ENCODE measurements around the gene PLA2R1.
"Not testable (repeated sequence)": the region's sequence is repeated elsewhere in the genome, so short reads cannot be mapped to it uniquely, and the experiment has no call there.

The PLA2R1 gene

GRCh38 chr2:159976527-159977160 is 85.8 kb downstream of the PLA2R1 start:
- DNase-seq = no peak

- DNase-seq = peak; percentile 9 to 13
These were observed 89.1 kb downstream of the PLA2R1 start for GRCh38 chr2:159973325-159973724.

GRCh38 chr2:159971365-159972152 is 90.9 kb downstream of the PLA2R1 start:
- peak; percentile 60 to 73 for DNase-seq

GRCh38 chr2:159970548-159970947 is 91.9 kb downstream of the PLA2R1 start:
- not testable (repeated sequence) for DNase-seq

- peak; percentile 78 to 83 for DNase-seq
These were observed 94.0 kb downstream of the PLA2R1 start for GRCh38 chr2:159968279-159968900.

DNA sequence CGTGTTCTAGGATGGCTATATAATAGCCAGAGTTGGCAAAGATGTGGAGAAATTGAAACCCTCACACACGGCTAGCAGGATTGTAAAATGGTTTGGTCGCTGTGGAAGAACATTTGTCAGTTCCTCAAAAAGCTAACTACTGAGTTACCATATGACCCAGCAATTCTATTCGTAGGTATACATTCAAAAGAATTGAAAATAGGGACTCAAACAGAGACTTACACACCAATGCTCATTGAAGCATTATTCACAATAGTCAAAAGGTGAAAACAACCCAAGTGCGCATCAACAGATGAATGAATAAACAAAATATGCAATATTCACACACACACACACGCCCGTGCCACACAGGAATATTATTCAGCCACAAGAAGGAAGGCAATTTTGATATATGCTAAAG is 98.7 kb downstream of the PLA2R1 start:
- DNase-seq = no peak

DNA sequence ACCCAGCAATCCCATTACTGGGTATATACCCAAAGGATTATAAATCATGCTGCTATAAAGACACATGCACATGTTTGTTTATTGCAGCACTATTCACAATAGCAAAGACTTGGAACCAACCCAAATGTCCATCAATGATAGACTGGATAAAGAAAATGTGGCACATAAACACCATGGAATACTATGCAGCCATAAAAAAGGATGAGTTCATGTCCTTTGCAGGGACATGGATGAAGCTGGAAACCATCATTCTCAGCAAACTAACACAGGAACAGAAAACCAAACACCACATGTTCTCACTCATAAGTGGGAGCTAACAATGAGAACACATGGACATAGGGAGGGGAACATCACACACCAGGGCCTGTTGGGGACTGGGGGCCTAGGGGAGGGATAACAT is 99.9 kb downstream of the PLA2R1 start:
- DNase-seq = not testable (repeated sequence)

DNA sequence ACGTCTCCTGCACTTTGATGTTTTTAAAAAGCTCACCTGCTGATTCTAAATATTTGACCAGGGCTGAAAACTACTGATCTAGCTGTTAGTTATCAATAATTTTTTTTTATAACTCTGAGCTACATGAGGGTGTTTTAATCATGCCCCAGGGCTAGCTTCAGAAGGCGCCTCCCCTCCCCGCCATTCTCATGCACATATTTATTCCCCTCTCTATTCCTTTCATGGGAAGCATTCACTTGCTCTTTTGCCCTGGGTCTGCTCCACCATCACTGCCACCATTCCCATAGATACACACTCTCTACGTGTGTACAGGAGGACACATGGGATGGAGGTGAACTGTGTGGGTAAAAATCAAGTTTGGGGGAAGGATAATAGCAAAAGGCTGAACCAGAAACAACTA is 101.0 kb downstream of the PLA2R1 start:
- DNase-seq = no peak

DNA sequence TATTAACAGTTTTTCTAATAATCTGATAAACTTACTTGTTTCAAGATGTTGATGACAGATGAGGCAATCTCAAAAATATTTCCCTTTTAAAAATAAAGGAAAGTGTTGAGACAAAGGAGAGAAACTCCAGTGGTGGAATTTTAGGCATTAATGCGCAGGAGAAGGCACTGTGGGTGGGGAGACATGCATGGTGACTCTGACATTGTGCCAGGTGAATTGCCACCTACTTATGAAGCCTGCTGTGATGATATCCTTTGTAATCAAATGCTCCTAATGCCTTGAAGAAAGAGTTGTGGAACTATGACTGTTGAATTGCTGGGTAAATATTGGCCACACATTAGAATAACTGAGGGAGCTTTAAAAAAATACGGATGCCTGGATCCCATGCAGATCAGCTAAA is 101.4 kb downstream of the PLA2R1 start:
- DNase-seq = no peak

DNA sequence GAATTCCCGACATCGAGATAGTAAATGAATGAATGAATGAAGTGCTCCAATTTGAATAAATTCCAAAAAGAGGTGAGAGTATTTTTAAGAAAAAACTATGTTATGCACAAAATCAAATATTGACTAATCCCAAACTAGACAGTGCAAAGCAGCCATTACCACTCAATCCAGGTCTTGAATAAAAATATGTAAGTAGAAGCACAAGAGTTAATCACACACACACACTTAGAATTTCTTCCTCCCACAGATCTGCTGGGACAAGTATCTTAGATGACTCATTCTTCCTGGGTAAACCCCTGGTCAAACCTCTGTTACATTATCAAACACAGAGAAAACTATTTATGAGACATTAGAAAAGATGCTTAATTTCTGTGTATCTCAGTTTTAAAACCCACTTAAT is 102.0 kb downstream of the PLA2R1 start:
- peak; percentile 64 to 66 for DNase-seq

DNA sequence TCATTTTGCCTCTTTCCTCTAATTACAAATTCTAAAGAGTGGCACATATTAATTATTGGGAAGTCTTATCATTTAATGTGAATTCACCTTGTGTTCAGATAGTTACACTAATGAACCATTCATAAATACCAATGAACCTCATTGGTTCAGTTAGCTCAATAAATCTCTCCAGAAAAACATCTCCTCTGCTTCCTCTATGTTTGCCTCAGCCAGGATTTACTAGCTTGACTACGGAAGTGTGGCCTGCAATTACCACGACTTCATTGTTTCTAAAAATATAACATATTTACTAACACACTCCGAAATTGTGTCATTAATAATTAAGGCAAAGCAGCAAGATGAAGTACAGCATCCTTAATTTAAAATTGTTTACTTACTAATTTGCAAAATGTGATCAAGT is 103.3 kb downstream of the PLA2R1 start:
- DNase-seq = no peak

DNA sequence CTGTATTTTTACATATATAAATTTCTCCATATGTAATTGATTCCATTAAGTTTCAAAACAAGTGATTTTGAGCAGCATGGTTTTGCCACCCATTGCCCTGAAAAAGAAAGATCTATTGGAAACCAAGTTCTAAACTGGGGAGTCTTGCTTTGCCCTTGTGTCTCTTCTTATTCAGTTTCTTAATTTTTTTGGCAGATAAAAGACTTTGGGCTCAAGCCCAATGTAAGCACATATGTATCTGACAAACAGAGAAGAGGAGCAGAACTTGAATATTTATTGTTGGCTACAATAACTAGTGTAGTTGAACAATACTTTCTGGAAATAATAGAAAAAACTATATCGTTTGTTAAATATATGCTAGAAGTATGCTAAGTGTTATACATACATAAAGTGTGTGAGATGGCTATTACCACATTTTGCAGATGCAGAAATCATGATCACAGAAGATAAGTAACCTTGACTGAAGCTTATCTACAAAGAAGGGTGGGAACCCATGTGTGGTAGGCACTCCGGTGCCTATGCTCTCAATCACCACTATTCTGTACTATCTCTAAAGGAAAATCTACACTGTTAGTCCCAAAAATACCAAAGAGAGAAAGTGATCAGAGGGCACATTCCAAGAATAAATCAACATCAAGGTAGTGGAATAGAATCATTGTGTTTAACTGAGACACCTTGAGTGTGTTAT is 109.1 kb downstream of the PLA2R1 start:
- no peak for DNase-seq

- DNase-seq = no peak
These were observed 116.0 kb downstream of the PLA2R1 start for GRCh38 chr2:159946326-159946999.

GRCh38 chr2:159944874-159945273 is 117.5 kb downstream of the PLA2R1 start:
- no peak for DNase-seq

GRCh38 chr2:159942146-159942545 is 120.3 kb downstream of the PLA2R1 start:
- DNase-seq = no peak

GRCh38 chr2:159941729-159942128 is 120.7 kb downstream of the PLA2R1 start:
- DNase-seq = no peak

GRCh38 chr2:159939946-159940345 is 122.5 kb downstream of the PLA2R1 start:
- peak; percentile 78 to 84 for DNase-seq

DNA sequence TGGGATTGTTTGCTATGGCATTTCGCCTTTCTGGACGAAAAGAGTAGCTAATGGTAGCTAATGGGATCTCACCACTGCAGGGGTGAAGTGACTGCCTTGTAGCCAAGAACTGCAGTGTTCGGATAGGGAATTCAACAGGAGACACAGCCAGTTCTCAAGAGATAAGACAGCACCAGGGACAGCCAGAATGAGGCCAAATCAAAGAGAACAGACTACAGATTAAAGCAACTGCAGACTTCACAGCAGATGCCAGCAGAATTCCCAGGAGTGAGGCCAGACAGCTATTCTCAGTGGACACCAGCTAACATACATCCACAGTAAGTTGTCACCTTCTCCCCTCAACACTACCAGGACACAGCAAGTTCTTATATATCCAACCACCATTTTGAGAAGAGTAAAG is 124.0 kb downstream of the PLA2R1 start:
- no peak for DNase-seq

GRCh38 chr2:159936471-159936870 is 125.9 kb downstream of the PLA2R1 start:
- peak in 1 of 2 experiments; percentile 38 for DNase-seq

DNA sequence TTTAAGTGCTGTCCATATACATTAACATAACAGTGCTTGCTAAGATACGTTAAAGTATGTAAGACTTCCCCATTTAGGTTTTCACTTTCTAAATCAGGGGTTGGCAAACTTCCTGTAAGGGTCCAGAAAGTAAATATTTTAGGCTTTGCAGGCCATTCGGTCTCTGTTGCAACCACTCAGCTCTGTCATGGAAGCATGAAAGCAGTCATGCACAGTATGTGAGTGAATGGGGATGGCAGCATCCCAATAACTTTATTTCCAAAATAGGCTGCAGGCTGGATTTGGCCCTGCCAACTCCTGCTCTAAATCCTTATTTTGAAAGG is 128.7 kb downstream of the PLA2R1 start:
- peak; percentile 73 to 81 for DNase-seq

GRCh38 chr2:159933040-159933726 is 129.2 kb downstream of the PLA2R1 start:
- no peak for DNase-seq

- no peak for DNase-seq
These were observed 135.7 kb downstream of the PLA2R1 start for GRCh38 chr2:159926695-159927094.

Data from Kasumi-1 (cell line).